Esophagus squamous epithelium (tissue), 4 donors: ENCODE results near the gene RBM19.

Experiments used
- CTCF ChIP-seq, 6 experiments: fragments of 450-650 bp in 4 of 6; fragments of 200-600 bp in 2 of 6; sonication (generic) in 2 of 6; IDR thresholded peaks; one replicate each; pipeline ENCODE4 v1.5.1; 2016 to 2019; ENCODE audit warnings: antibody characterized with exemption in 6 of 6, mild to moderate bottlenecking in 4 of 6, moderate library complexity in 4 of 6
- POLR2A ChIP-seq, 4 donors: fragments of 450-650 bp; IDR thresholded peaks; one replicate each; pipeline ENCODE4 v1.6.1; 2017; ENCODE audit warnings: antibody characterized with exemption in 4 of 4, mild to moderate bottlenecking in 4 of 4, moderate library complexity in 3 of 4

DNA sequence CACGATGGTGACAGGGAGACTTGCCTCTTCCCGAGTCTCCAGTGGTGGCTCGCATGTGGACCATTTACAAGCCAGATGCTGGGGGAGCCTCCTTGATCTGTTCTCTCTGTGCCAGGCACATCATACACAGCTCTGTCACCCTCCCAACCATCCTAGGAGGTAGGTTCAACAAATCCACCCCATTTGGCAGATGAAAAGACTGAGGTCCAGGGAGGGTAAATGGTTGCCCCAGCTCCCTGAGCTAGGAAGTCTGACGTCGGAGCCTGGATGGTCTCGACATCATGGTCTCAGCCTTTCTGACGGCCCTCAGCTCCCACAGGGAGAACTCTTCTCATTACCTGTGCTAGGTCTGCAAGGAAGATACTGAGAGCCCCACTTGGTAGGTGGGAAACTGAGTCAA, 189.6 kb downstream of the RBM19 start:
- TF ChIP-seq CTCF (IDR thresholded peaks at IDR 0.05) (no peak), POLR2A (IDR thresholded peaks at IDR 0.05) (no peak)
